ENCODE data around the gene PAPLN. TPM values are rescaled to one million over a fixed set of nuclear protein-coding genes. Genes with fewer than 3 reads are reported as not detected.

Gene PAPLN
- total RNA-seq, 1 experiment from 2014 or later: 3.0 TPM

DNA sequence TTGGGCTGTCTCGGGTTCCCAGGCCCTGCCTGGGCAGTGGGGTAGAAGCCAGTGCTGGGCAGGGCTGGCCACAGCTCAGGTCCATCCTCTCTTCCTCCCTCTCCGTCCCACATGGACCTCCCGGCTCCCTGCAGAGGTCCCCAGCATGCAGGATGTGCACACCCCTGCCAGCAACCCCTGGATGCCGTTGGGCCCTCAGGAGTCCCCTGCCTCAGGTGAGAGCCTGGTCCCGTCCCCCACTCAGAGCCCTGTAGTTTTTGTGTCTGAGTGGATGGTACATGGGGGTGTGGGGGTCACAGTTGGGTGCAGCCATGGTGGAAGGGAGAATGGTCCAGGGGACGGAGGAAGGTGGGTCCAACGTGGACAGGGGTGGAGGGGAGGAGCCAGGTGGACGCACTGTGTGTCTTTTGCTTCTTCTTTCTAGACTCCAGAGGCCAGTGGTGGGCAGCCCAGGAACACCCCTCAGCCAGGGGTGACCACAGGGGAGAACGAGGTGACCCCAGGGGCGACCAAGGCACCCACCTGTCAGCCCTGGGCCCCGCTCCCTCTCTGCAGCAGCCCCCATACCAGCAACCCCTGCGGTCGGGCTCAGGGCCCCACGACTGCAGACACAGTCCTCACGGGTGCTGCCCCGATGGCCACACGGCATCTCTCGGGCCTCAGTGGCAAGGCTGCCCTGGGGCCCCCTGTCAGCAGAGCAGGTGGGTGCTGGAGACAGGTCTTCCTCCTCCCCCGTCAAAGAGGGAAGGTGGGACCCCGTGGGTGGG is 21.7 kb downstream of the PAPLN start:
- ChIA-PET POLR2A (no interaction called here), CTCF (no interaction called here)
- Histone ChIP-seq H3K27me3 (replicated peaks; ENCODE audit: control insufficient read depth, insufficient read depth, low read length) (no peaks in the 10 kb centered on the region), H3K4me3 (ENCODE audit: low read depth, low read length) (no peak overlapping the region), H3K9me3 (no peaks in the 10 kb centered on the region), H3K4me1 (no peaks in the 10 kb centered on the region), H3K36me3 (ENCODE audit: control insufficient read depth, insufficient read depth, low read length) (no peaks in the 10 kb centered on the region)
- H3K27ac Mint-ChIP-seq (ENCODE audit: unreplicated experiment): no peak overlapping the region
- H3K27me3 Mint-ChIP-seq (ENCODE audit: insufficient read depth, unreplicated experiment): no peaks in the 10 kb centered on the region
- no peaks in the 10 kb centered on the region for H3K9me3 Mint-ChIP-seq (ENCODE audit: unreplicated experiment)
- no peaks in the 10 kb centered on the region for H3K4me1 Mint-ChIP-seq (ENCODE audit: low read depth, unreplicated experiment)
- no peak overlapping the region for H3K4me3 Mint-ChIP-seq (ENCODE audit: unreplicated experiment)
- intact Hi-C loops (cut with micrococcal nuclease; ENCODE audit: unreplicated experiment): no loop called here
- DNase-seq: no peak
- TF ChIP-seq, protein P1, sequence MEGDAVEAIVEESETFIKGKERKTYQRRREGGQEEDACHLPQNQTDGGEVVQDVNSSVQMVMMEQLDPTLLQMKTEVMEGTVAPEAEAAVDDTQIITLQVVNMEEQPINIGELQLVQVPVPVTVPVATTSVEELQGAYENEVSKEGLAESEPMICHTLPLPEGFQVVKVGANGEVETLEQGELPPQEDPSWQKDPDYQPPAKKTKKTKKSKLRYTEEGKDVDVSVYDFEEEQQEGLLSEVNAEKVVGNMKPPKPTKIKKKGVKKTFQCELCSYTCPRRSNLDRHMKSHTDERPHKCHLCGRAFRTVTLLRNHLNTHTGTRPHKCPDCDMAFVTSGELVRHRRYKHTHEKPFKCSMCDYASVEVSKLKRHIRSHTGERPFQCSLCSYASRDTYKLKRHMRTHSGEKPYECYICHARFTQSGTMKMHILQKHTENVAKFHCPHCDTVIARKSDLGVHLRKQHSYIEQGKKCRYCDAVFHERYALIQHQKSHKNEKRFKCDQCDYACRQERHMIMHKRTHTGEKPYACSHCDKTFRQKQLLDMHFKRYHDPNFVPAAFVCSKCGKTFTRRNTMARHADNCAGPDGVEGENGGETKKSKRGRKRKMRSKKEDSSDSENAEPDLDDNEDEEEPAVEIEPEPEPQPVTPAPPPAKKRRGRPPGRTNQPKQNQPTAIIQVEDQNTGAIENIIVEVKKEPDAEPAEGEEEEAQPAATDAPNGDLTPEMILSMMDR (IDR thresholded peaks at IDR 0.05; ENCODE audit: insufficient read depth in 1 of 2, low read depth in 1 of 2, low read length in 1 of 2, severe bottlenecking in 1 of 2, unreplicated experiment in 1 of 2): no peak
- no TSS peak for BruUV-seq (replicated peaks)
- H3K36me3 Mint-ChIP-seq (ENCODE audit: insufficient read depth, unreplicated experiment): no peaks in the 10 kb centered on the region

- Histone ChIP-seq H3K4me3 (ENCODE audit: low read depth, low read length) (no peak overlapping the region), H3K27me3 (replicated peaks; ENCODE audit: control insufficient read depth, insufficient read depth, low read length) (no peaks in the 10 kb centered on the region), H3K36me3 (ENCODE audit: control insufficient read depth, insufficient read depth, low read length) (no peaks in the 10 kb centered on the region), H3K4me1 (peaks cover 3% of the 10 kb centered on the region; the same call in 1 of the 2 replicates), H3K9me3 (no peaks in the 10 kb centered on the region)
- H3K27ac Mint-ChIP-seq (ENCODE audit: unreplicated experiment): no peak overlapping the region
- no peaks in the 10 kb centered on the region for H3K4me1 Mint-ChIP-seq (ENCODE audit: low read depth, unreplicated experiment)
- no peak for DNase-seq
- POLR2A ChIA-PET: no interaction called here
- no peaks in the 10 kb centered on the region for H3K27me3 Mint-ChIP-seq (ENCODE audit: insufficient read depth, unreplicated experiment)
- H3K36me3 Mint-ChIP-seq (ENCODE audit: insufficient read depth, unreplicated experiment): no peaks in the 10 kb centered on the region
- BruUV-seq (replicated peaks): no TSS peak
- H3K9me3 Mint-ChIP-seq (ENCODE audit: unreplicated experiment): no peaks in the 10 kb centered on the region
- no peak overlapping the region for H3K4me3 Mint-ChIP-seq (ENCODE audit: unreplicated experiment)
- CTCF ChIA-PET: no interaction called here
- TF ChIP-seq, protein P1 (IDR thresholded peaks at IDR 0.05; ENCODE audit: insufficient read depth in 1 of 2, low read depth in 1 of 2, low read length in 1 of 2, severe bottlenecking in 1 of 2, unreplicated experiment in 1 of 2): no peak
- intact Hi-C loops (cut with micrococcal nuclease; ENCODE audit: unreplicated experiment): no loop called here
Observed at GRCh38 chr14:73259837-73260236, 22.5 kb downstream of the PAPLN start.

GRCh38 chr14:73260574-73260973 is 23.3 kb downstream of the PAPLN start:
- H3K4me3 ChIP-seq (ENCODE audit: low read depth, low read length): no peak overlapping the region
- intact Hi-C loops (cut with micrococcal nuclease; ENCODE audit: unreplicated experiment): no loop called here
- Mint-ChIP-seq H3K36me3 (ENCODE audit: insufficient read depth, unreplicated experiment) (no peaks in the 10 kb centered on the region), H3K4me3 (ENCODE audit: unreplicated experiment) (no peak overlapping the region), H3K27ac (ENCODE audit: unreplicated experiment) (no peak overlapping the region), H3K9me3 (ENCODE audit: unreplicated experiment) (no peaks in the 10 kb centered on the region), H3K27me3 (ENCODE audit: insufficient read depth, unreplicated experiment) (no peaks in the 10 kb centered on the region), H3K4me1 (ENCODE audit: low read depth, unreplicated experiment) (no peaks in the 10 kb centered on the region)
- no peaks in the 10 kb centered on the region for H3K36me3 ChIP-seq (ENCODE audit: control insufficient read depth, insufficient read depth, low read length)
- no peaks in the 10 kb centered on the region for H3K27me3 ChIP-seq (replicated peaks; ENCODE audit: control insufficient read depth, insufficient read depth, low read length)
- CTCF ChIA-PET: interaction anchor here (0.6 kb wide), 1 partner anchor 19 kb away, joined by 4 read pairs; no protein-coding TSS in a partner anchor
- POLR2A ChIA-PET: no interaction called here
- no peak for DNase-seq
- no TSS peak for BruUV-seq (replicated peaks)
- TF ChIP-seq, protein P1 (IDR thresholded peaks at IDR 0.05; ENCODE audit: insufficient read depth in 1 of 2, low read depth in 1 of 2, low read length in 1 of 2, severe bottlenecking in 1 of 2, unreplicated experiment in 1 of 2): no peak
- no peaks in the 10 kb centered on the region for H3K9me3 ChIP-seq
- H3K4me1 ChIP-seq: peaks cover 3% of the 10 kb centered on the region; the same call in 1 of the 2 replicates
